ENCODE data around the gene RUNX2. TPM values are rescaled to one million over a fixed set of nuclear protein-coding genes. Genes with fewer than 3 reads are reported as not detected.

Gene RUNX2
- total RNA-seq, 1 experiment from 2014 or later = 7.0 TPM

- no peak overlapping the region for H3K27ac ChIP-seq (ENCODE audit: low read length)
- ATAC-seq (no peak), DNase-seq (ENCODE audit: low read depth, low spot score) (no peak)
- no peaks in the 10 kb centered on the region for H3K27me3 ChIP-seq (ENCODE audit: control insufficient read depth, insufficient read depth, low read length)
- ChIA-PET CTCF (no interaction called here), POLR2A (no interaction called here)
- H3K36me3 ChIP-seq (ENCODE audit: control insufficient read depth, insufficient read depth, low read length) = no peaks in the 10 kb centered on the region; the same call in 1 of the 2 replicates
- no TSS peak for BruUV-seq (replicated peaks)
- in situ Hi-C loops (cut with HindIII; ENCODE audit: low pct_unique_long_range_greater_than_20kb, low sequenced_read_pairs) = no loop called here
- no peak overlapping the region for H3K4me3 ChIP-seq (ENCODE audit: low read depth in 2 of 2, low read length in 2 of 2)
- no peaks in the 10 kb centered on the region for H3K9me3 ChIP-seq (ENCODE audit: control insufficient read depth, insufficient read depth, low read depth, low read length)
- H3K4me1 ChIP-seq (ENCODE audit: control insufficient read depth, insufficient read depth, low read length) = no peaks in the 10 kb centered on the region
- TF ChIP-seq POLR2AphosphoS5 (IDR thresholded peaks at IDR 0.05; ENCODE audit: low read depth, low read length) = no peak
- TF ChIP-seq, protein P1, sequence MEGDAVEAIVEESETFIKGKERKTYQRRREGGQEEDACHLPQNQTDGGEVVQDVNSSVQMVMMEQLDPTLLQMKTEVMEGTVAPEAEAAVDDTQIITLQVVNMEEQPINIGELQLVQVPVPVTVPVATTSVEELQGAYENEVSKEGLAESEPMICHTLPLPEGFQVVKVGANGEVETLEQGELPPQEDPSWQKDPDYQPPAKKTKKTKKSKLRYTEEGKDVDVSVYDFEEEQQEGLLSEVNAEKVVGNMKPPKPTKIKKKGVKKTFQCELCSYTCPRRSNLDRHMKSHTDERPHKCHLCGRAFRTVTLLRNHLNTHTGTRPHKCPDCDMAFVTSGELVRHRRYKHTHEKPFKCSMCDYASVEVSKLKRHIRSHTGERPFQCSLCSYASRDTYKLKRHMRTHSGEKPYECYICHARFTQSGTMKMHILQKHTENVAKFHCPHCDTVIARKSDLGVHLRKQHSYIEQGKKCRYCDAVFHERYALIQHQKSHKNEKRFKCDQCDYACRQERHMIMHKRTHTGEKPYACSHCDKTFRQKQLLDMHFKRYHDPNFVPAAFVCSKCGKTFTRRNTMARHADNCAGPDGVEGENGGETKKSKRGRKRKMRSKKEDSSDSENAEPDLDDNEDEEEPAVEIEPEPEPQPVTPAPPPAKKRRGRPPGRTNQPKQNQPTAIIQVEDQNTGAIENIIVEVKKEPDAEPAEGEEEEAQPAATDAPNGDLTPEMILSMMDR (IDR thresholded peaks at IDR 0.05) = no peak
- TF ChIP-seq TCF7L2 (IDR thresholded peaks at IDR 0.05; ENCODE audit: low read depth, low read length) = no peak
- no peak for TF ChIP-seq REST (IDR thresholded peaks at IDR 0.05; ENCODE audit: insufficient read depth in 1 of 2, low read depth in 2 of 2, low read length in 1 of 2)
- no peak for TF ChIP-seq SIN3A (IDR thresholded peaks at IDR 0.05; ENCODE audit: borderline replicate concordance, insufficient read depth, low read depth, low read length)
- intact Hi-C loops (cut with micrococcal nuclease; ENCODE audit: unreplicated experiment) = no loop called here
Observed at GRCh38 chr6:45483501-45483900, 155.4 kb downstream of the RUNX2 start.

DNA sequence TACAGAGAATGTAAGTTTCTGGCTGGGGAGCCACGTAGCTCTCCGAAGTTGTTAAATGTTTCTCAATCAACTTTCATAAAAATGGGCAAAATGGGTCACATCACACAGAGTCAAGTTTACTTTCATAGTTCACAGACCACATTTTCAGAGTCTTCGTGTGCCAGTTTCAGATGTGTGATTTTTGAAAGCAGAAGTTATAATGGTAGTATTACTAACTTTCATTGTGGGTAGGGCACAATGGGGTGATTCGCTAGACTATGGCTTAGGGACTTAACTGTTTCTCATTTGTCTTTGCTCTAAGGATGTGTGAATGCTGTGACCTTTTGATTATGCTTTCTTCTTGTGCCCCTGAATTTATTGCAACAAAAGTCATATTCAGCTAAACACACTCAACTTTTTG is 158.6 kb downstream of the RUNX2 start:
- no peak for TF ChIP-seq SIN3A (IDR thresholded peaks at IDR 0.05; ENCODE audit: borderline replicate concordance, insufficient read depth, low read depth, low read length)
- TF ChIP-seq REST (IDR thresholded peaks at IDR 0.05; ENCODE audit: insufficient read depth in 1 of 2, low read depth in 2 of 2, low read length in 1 of 2) = no peak
- TF ChIP-seq, protein P1 (IDR thresholded peaks at IDR 0.05) = no peak
- TF ChIP-seq TCF7L2 (IDR thresholded peaks at IDR 0.05; ENCODE audit: low read depth, low read length) = no peak
- no peak for TF ChIP-seq POLR2AphosphoS5 (IDR thresholded peaks at IDR 0.05; ENCODE audit: low read depth, low read length)
- Histone ChIP-seq H3K4me1 (ENCODE audit: control insufficient read depth, insufficient read depth, low read length) (no peaks in the 10 kb centered on the region), H3K27ac (ENCODE audit: low read length) (no peak overlapping the region), H3K9me3 (ENCODE audit: control insufficient read depth, insufficient read depth, low read depth, low read length) (no peaks in the 10 kb centered on the region), H3K27me3 (ENCODE audit: control insufficient read depth, insufficient read depth, low read length) (no peaks in the 10 kb centered on the region), H3K4me3 (ENCODE audit: low read depth in 2 of 2, low read length in 2 of 2) (no peak overlapping the region), H3K36me3 (ENCODE audit: control insufficient read depth, insufficient read depth, low read length) (no peaks in the 10 kb centered on the region)
- no TSS peak for BruUV-seq (replicated peaks)
- DNase-seq (ENCODE audit: low read depth, low spot score) = no peak
- intact Hi-C loops (cut with micrococcal nuclease; ENCODE audit: unreplicated experiment) (no loop called here), in situ Hi-C loops (cut with HindIII; ENCODE audit: low pct_unique_long_range_greater_than_20kb, low sequenced_read_pairs) (no loop called here)
- no peak for ATAC-seq
- ChIA-PET CTCF (no interaction called here), POLR2A (no interaction called here)
